BLaER1 (cell line): ENCODE measurements around the gene PRAMEF2.
"Not testable (repeated sequence)": the region's sequence is repeated elsewhere in the genome, so short reads cannot be mapped to it uniquely, and the experiment has no call there.

Experiments used
- H3K27ac ChIP-seq: shearing (Covaris generic); formaldehyde crosslinking; 2 replicates; pipeline ENCODE4 v1.8.1; 2022
- H3K27me3 ChIP-seq: shearing (Covaris generic); formaldehyde crosslinking; 2 replicates; pipeline ENCODE4 v1.8.1; 2022
- H3K36me3 ChIP-seq: shearing (Covaris generic); formaldehyde crosslinking; 2 replicates; pipeline ENCODE4 v1.8.1; 2022
- H3K4me1 ChIP-seq: shearing (Covaris generic); formaldehyde crosslinking; 2 replicates; pipeline ENCODE4 v1.8.1; 2022
- H3K4me2 ChIP-seq: shearing (Covaris generic); formaldehyde crosslinking; 2 replicates; pipeline ENCODE4 v1.8.1; 2022
- H3K4me3 ChIP-seq: shearing (Covaris generic); formaldehyde crosslinking; 2 replicates; pipeline ENCODE4 v1.8.1; 2022
- H3K9ac ChIP-seq: shearing (Covaris generic); formaldehyde crosslinking; 2 replicates; pipeline ENCODE4 v1.8.1; 2022
- H3K9me3 ChIP-seq: shearing (Covaris generic); formaldehyde crosslinking; 2 replicates; pipeline ENCODE4 v1.8.1; 2022
- H4K20me1 ChIP-seq: shearing (Covaris generic); formaldehyde crosslinking; 2 replicates; pipeline ENCODE4 v1.8.1; 2022
- Cebpa-rat ChIP-seq: shearing (Covaris generic); IDR thresholded peaks from 2 replicates; pipeline ENCODE4 v1.8.1; 2022

The PRAMEF2 gene, protein sequence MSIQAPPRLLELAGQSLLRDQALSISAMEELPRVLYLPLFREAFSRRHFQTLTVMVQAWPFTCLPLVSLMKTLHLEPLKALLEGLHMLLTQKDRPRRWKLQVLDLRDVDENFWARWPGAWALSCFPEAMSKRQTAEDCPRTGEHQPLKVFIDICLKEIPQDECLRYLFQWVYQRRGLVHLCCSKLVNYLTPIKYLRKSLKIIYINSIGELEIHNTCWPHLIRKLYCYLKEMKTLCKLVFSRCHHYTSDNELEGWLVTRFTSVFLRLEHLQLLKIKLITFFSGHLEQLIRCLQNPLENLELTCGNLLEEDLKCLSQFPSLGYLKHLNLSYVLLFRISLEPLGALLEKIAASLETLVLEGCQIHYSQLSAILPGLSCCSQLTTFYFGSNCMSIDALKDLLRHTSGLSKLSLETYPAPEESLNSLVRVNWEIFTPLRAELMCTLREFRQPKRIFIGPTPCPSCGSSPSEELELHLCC

DNA sequence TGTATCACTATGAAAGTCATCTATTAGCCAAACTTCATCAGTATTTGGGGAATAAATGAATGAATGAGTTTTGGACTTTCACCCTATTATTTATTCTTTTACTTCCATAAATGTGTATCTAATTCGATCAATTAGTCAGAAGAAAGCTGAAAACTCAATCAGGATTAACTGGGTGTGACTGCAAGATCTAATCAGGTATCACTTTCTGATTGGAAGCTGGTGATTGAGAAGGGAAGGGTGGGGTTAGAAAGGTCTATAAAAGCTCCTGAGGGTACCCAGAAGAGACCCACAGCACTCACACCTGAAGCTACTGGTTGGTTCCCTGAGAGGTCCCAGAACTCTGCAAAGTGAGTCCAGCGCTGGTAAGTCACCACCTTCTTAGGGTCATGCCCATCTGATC lies at the start of gene PRAMEF2:
Gene PRAMEF2, plus strand, starts transcription at position 301 of the 400 bp plus-strand sequence. CDS start 1,924 bp downstream, outside the sequence.
- H3K27me3 ChIP-seq, H3K4me3 ChIP-seq, H3K27ac ChIP-seq, H3K9ac ChIP-seq, H3K4me1 ChIP-seq, H3K36me3 ChIP-seq, H3K9me3 ChIP-seq, H4K20me1 ChIP-seq, H3K4me2 ChIP-seq: not testable (repeated sequence)

DNA sequence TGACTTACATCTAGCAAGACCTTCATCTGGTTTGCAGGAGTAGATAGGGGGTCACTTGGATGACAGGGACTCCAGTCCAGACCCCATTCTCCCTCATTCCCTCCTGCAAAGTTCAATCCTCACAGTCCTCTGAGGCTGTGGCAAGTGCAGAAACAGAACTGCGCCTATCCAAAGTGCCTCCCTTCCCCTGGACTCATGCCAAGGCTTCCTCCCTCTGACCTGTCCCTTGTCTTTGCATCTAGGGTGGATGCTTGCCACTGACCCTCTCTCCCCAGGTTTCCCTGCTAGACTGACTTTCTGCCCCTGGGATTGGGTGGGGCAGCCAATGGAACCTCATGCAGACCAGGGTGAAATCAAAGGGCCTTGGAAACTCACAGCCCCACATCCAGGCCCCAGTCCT lies 47.0 kb upstream of the PRAMEF2 start:
- no peaks in the 10 kb centered on the region for H3K27me3 ChIP-seq
- no peak for TF ChIP-seq Cebpa-rat

DNA sequence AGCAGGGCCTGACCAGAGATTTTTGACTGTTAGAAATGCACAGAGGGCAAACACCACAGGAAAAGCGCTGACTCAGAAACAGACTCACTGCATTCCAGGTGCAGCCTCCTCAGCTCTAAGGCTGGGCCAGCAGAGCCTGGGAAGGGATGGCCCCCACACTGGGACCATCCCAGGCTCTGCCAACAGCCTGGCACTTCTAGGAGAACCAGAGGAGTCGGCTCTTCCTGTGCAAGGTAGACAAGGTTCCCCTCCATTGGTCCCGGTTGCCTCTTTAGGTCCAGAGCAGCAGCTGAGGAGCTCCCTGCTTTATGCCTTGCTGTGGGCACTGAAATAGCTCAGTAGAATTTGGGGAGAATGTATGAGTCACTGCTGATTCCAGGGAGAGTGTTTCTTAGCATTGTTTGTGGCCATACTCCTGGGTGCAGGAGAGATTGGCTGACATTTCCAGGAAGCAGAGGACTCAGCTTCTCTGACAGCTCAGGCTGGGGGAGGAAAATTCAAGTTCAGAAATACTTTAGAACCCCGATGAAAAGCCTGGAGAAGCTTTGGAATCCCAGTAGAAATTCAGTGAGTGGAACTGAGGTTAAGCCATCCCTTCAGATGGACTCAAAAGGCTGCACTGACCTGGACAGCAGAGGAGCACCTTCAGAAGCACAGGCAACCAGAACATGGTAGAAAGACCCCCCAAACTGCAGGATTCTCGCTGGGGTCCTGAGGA lies 46.0 kb upstream of the PRAMEF2 start:
- Histone ChIP-seq H3K36me3 (no peaks in the 10 kb centered on the region), H3K4me1 (no peaks in the 10 kb centered on the region), H3K27me3 (no peaks in the 10 kb centered on the region), H3K4me2 (no peak overlapping the region), H3K27ac (no peak overlapping the region), H3K9ac (no peak overlapping the region), H4K20me1 (no peaks in the 10 kb centered on the region), H3K9me3 (no peaks in the 10 kb centered on the region), H3K4me3 (no peak overlapping the region)
- no peak for TF ChIP-seq Cebpa-rat

More for the DNA sequence above, 47.0 kb upstream of the PRAMEF2 start:
- no peaks in the 10 kb centered on the region for H4K20me1 ChIP-seq
- H3K4me2 ChIP-seq, result no peak overlapping the region
- no peaks in the 10 kb centered on the region for H3K36me3 ChIP-seq
- no peaks in the 10 kb centered on the region for H3K4me1 ChIP-seq
- H3K4me3 ChIP-seq, result no peak overlapping the region
- H3K9ac ChIP-seq, result no peak overlapping the region
- no peak overlapping the region for H3K27ac ChIP-seq
- 0 out of 2 replicates have a peak, but pooled peaks cover 2% of the 10 kb centered on the region for H3K9me3 ChIP-seq

DNA sequence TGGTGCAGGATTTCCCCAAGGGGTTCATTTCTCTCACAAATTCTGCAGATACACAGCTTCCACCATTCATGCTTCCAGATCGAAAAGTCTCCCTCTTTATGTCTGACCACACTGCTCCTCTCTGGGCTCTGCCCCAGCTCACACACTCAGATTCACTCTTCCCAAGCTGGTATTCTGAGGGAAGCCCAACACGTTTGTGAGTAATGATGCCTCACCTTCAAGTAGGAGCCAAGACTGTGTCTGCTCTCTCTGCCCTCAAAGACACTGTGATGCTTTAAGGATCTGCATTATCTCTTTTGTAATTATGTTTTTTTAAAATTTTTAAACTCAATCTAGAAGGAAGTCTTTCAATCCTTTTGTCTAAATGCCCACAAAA lies 45.5 kb upstream of the PRAMEF2 start:
- Histone ChIP-seq H3K9ac (no peak overlapping the region), H3K36me3 (no peaks in the 10 kb centered on the region), H3K27me3 (no peaks in the 10 kb centered on the region), H3K4me2 (no peak overlapping the region), H4K20me1 (no peaks in the 10 kb centered on the region), H3K4me1 (no peaks in the 10 kb centered on the region), H3K4me3 (no peak overlapping the region), H3K9me3 (no peaks in the 10 kb centered on the region), H3K27ac (no peak overlapping the region)
- TF ChIP-seq Cebpa-rat, result no peak

- not testable (repeated sequence) for H3K4me1 ChIP-seq, H3K27me3 ChIP-seq, H3K27ac ChIP-seq, H4K20me1 ChIP-seq, H3K4me2 ChIP-seq, H3K36me3 ChIP-seq, H3K9ac ChIP-seq, H3K9me3 ChIP-seq, H3K4me3 ChIP-seq
Measured at GRCh38 chr1:12819061-12819460, 37.8 kb upstream of the PRAMEF2 start.

DNA sequence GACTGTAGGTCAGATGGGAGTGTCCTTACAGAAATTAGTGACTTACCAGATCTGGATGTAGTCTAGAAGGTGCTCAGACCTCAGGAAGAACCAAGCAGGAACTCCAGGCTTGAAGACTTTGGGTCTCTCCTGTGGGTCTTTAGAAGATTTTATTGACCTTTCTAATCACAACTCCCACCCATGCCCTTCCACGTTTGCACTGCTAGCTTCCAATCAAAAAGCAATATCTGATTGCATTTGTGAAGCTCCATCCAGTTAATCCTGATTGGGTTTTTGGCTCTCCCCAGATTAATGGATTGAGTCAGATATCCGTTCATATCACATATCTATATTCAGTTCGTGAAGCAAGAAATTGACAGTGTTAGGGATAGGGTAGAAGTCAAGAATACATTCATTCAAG lies 25.6 kb upstream of the PRAMEF2 start, which contains the start of gene PRAMEF11:
Gene PRAMEF11, minus strand, starts transcription at position 101 of the 400 bp plus-strand sequence. CDS start 2,621 bp downstream, outside the sequence.
- not testable (repeated sequence) for H3K4me1 ChIP-seq

DNA sequence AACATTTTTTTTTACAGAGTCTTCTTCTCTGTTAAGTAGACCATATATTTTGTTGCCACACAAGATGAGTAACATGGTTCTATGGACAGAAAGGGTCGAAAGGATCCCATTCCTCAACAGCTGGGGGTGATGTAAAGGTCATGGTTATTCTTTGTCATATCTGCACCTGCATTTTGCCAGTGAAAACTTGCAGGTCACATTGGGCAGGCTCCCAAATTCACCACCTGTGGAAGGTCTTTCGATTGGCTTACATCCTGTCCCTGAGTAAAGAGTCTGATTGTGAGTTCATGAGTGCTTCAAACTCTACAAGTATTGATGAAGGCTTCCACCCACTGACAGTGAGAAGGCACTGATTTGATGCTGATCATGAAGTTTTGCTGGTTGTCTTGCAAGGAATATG lies 23.6 kb upstream of the PRAMEF2 start:
- H3K27ac ChIP-seq, H4K20me1 ChIP-seq, H3K4me1 ChIP-seq, H3K9me3 ChIP-seq, H3K4me2 ChIP-seq, H3K4me3 ChIP-seq, H3K27me3 ChIP-seq, H3K36me3 ChIP-seq, H3K9ac ChIP-seq: not testable (repeated sequence)

More for the DNA sequence above, 25.6 kb upstream of the PRAMEF2 start, which contains the start of gene PRAMEF11:
- H3K4me3 ChIP-seq, H3K9ac ChIP-seq, H3K27me3 ChIP-seq, H3K36me3 ChIP-seq, H3K27ac ChIP-seq, H4K20me1 ChIP-seq, H3K9me3 ChIP-seq, H3K4me2 ChIP-seq: not testable (repeated sequence)

DNA sequence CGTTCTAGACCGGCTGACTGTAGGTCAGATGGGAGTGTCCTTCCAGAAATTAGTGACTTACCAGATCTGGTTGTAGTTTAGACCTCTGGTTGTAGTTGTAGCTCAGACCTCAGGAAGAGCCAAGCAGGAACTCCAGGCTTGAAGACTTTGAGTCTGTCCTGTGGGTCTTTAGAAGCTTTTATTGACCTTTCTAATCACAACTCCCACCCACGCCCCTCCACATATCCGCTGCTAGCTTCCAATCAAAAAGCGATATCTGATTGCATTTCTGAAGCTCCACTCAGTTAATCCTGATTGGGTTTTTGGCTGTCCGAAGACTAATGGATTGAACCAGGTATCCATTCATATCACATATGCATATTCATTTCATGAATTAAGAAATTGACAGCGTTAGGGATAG lies 8.3 kb upstream of the PRAMEF2 start, which contains the start of gene HNRNPCL1:
Gene HNRNPCL1, minus strand, starts transcription at position 101 of the 400 bp plus-strand sequence. CDS start 431 bp downstream, outside the sequence.
- H3K36me3 ChIP-seq, H3K27me3 ChIP-seq, H3K4me2 ChIP-seq, H3K9me3 ChIP-seq, H3K4me1 ChIP-seq, H4K20me1 ChIP-seq, H3K27ac ChIP-seq, H3K9ac ChIP-seq, H3K4me3 ChIP-seq: not testable (repeated sequence)

- Histone ChIP-seq H3K4me1 (no peaks in the 10 kb centered on the region), H3K36me3 (no peaks in the 10 kb centered on the region), H3K27me3 (no peaks in the 10 kb centered on the region), H3K4me3 (no peak overlapping the region), H3K4me2 (no peak overlapping the region), H4K20me1 (no peaks in the 10 kb centered on the region), H3K9ac (no peak overlapping the region), H3K9me3 (no peaks in the 10 kb centered on the region), H3K27ac (no peak overlapping the region)
- TF ChIP-seq Cebpa-rat, result no peak
Measured at GRCh38 chr1:12851779-12852178, 5.1 kb upstream of the PRAMEF2 start.

GRCh38 chr1:12863131-12863880 lies 6.4 kb downstream of the PRAMEF2 start:
- H4K20me1 ChIP-seq, H3K4me1 ChIP-seq, H3K36me3 ChIP-seq, H3K9ac ChIP-seq, H3K4me2 ChIP-seq, H3K4me3 ChIP-seq, H3K27me3 ChIP-seq, H3K9me3 ChIP-seq, H3K27ac ChIP-seq: not testable (repeated sequence)

- H3K27ac ChIP-seq, H3K9ac ChIP-seq, H3K27me3 ChIP-seq, H3K9me3 ChIP-seq, H3K4me1 ChIP-seq, H3K4me3 ChIP-seq, H3K36me3 ChIP-seq, H3K4me2 ChIP-seq, H4K20me1 ChIP-seq: not testable (repeated sequence)
Measured at GRCh38 chr1:12878453-12878852, 21.6 kb downstream of the PRAMEF2 start.

DNA sequence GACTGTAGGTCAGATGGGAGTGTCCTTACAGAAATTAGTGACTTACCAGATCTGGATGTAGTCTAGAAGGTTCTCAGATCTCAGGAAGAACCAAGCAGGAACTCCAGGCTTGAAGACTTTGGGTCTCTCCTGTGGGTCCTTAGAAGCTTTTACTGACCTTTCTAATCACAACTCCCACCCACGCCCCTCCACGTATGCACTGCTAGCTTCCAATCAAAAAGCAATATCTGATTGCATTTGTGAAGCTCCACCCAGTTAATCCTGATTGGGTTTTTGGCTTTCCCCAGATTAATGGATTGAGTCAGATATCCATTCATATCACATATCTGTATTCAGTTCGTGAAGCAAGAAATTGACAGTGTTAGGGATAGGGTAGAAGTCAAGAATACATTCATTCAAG lies 29.2 kb downstream of the PRAMEF2 start, which contains the start of gene PRAMEF4:
Gene PRAMEF4, minus strand, starts transcription at position 101 of the 400 bp plus-strand sequence. CDS start 2,807 bp downstream, outside the sequence.
- not testable (repeated sequence) for H3K36me3 ChIP-seq, H3K27ac ChIP-seq, H4K20me1 ChIP-seq, H3K9ac ChIP-seq, H3K27me3 ChIP-seq, H3K4me1 ChIP-seq, H3K4me3 ChIP-seq, H3K4me2 ChIP-seq, H3K9me3 ChIP-seq

DNA sequence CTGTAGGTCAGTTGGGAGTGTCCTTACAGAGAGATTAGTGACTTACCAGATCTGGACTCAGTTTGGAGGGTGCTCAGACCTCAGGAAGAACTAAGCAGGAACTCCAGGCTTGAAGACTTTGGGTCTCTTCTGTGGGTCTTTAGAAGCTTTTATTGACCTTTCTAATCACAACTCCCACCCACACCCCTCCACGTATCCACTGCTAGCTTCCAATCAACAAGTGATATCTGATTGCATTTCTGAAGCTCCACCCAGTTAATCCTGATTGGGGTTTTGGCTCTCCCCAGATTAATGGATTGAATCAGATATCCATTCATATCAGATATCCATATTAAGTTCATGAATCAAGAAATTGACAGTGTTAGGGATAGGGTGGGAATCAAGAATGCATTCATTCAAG lies 41.3 kb downstream of the PRAMEF2 start, which contains the start of gene PRAMEF10:
Gene PRAMEF10, minus strand, starts transcription at position 101 of the 400 bp plus-strand sequence. CDS start 2,423 bp downstream, outside the sequence.
- not testable (repeated sequence) for H3K4me3 ChIP-seq, H3K9me3 ChIP-seq

More for the DNA sequence above, 41.3 kb downstream of the PRAMEF2 start, which contains the start of gene PRAMEF10:
- not testable (repeated sequence) for H4K20me1 ChIP-seq, H3K27ac ChIP-seq, H3K9ac ChIP-seq, H3K4me1 ChIP-seq, H3K36me3 ChIP-seq, H3K27me3 ChIP-seq, H3K4me2 ChIP-seq
